Midbrain (tissue), 1 donor: ENCODE data around the gene MSI2.

Source experiments
- DNase-seq: peaks from one replicate; lab custom pipeline; 2025; lab: John Stamatoyannopoulos, UW

MSI2 gene

GRCh38 chr17:57720386-57721035 lies 464.2 kb downstream of the MSI2 start:
- DNase-seq: no peak

GRCh38 chr17:57721967-57722703 lies 465.8 kb downstream of the MSI2 start:
- DNase-seq: no peak

- DNase-seq: no peak
These were observed 466.4 kb downstream of the MSI2 start for GRCh38 chr17:57722704-57723043.

- DNase-seq: no peak
These were observed 467.2 kb downstream of the MSI2 start for GRCh38 chr17:57723427-57724025.

GRCh38 chr17:57724026-57724728 lies 467.9 kb downstream of the MSI2 start:
- DNase-seq: no peak

GRCh38 chr17:57724729-57725125 lies 468.4 kb downstream of the MSI2 start:
- DNase-seq: no peak

GRCh38 chr17:57726213-57726790 lies 470.0 kb downstream of the MSI2 start:
- DNase-seq: no peak

- no peak for DNase-seq
These were observed 470.5 kb downstream of the MSI2 start for GRCh38 chr17:57726838-57727237.

- DNase-seq: no peak
These were observed 471.4 kb downstream of the MSI2 start for GRCh38 chr17:57727630-57728175.

GRCh38 chr17:57730026-57730701 lies 473.8 kb downstream of the MSI2 start:
- DNase-seq: no peak

GRCh38 chr17:57732062-57732461 lies 475.7 kb downstream of the MSI2 start:
- DNase-seq: no peak

- DNase-seq: no peak
These were observed 476.8 kb downstream of the MSI2 start for GRCh38 chr17:57733085-57733484.
